HEK293 (cell line): ENCODE measurements around the gene ITGA11.

Experiments
- ATF2 ChIP-seq: fragments of 450-650 bp; formaldehyde crosslinking; IDR thresholded peaks from 2 replicates; pipeline ENCODE4 v1.5.1; 2016; ENCODE audit warnings: missing biosample characterization, missing genetic modification characterization, low read depth
- GFI1B ChIP-seq: fragments of 450-650 bp; formaldehyde crosslinking; IDR thresholded peaks from 2 replicates; pipeline ENCODE4 v1.5.1; 2016; ENCODE audit warnings: missing biosample characterization, missing genetic modification characterization
- KLF9 ChIP-seq: fragments of 450-650 bp; formaldehyde crosslinking; IDR thresholded peaks from 2 replicates; pipeline ENCODE4 v1.5.1; 2016; ENCODE audit warnings: missing biosample characterization, missing genetic modification characterization, low read depth
- OSR2 ChIP-seq: fragments of 450-650 bp; formaldehyde crosslinking; IDR thresholded peaks from 2 replicates; pipeline ENCODE4 v1.5.1; 2016; ENCODE audit warnings: missing biosample characterization, missing genetic modification characterization
- ZBTB10 ChIP-seq: fragments of 450-650 bp; formaldehyde crosslinking; IDR thresholded peaks from 2 replicates; pipeline ENCODE4 v1.5.1; 2016; ENCODE audit warnings: missing biosample characterization, missing genetic modification characterization
- ZBTB7A ChIP-seq: fragments of 450-650 bp; formaldehyde crosslinking; IDR thresholded peaks from 2 replicates; pipeline ENCODE4 v1.5.1; 2016; ENCODE audit warnings: low read depth, missing biosample characterization, missing genetic modification characterization
- ZFP3 ChIP-seq: fragments of 450-650 bp; formaldehyde crosslinking; IDR thresholded peaks from 2 replicates; pipeline ENCODE4 v1.5.1; 2016; ENCODE audit warnings: low read depth, missing biosample characterization, missing genetic modification characterization
- ZIC2 ChIP-seq: fragments of 450-650 bp; formaldehyde crosslinking; IDR thresholded peaks from 2 replicates; pipeline ENCODE4 v1.5.1; 2016; ENCODE audit warnings: missing biosample characterization, missing genetic modification characterization
- ZNF121 ChIP-seq: fragments of 450-650 bp; formaldehyde crosslinking; IDR thresholded peaks from 2 replicates; pipeline ENCODE4 v1.5.1; 2016; ENCODE audit warnings: missing biosample characterization, missing genetic modification characterization
- ZNF155 ChIP-seq: fragments of 450-650 bp; formaldehyde crosslinking; IDR thresholded peaks from 2 replicates; pipeline ENCODE4 v1.5.1; 2016; ENCODE audit warnings: missing biosample characterization, missing genetic modification characterization
- ZNF157 ChIP-seq: fragments of 450-650 bp; formaldehyde crosslinking; IDR thresholded peaks from 2 replicates; pipeline ENCODE4 v1.5.1; 2016; ENCODE audit warnings: missing biosample characterization, missing genetic modification characterization
- ZNF214 ChIP-seq: fragments of 450-650 bp; formaldehyde crosslinking; IDR thresholded peaks from 2 replicates; pipeline ENCODE4 v1.5.1; 2017; ENCODE audit warnings: missing biosample characterization, mild to moderate bottlenecking, missing genetic modification characterization, borderline replicate concordance
- ZNF280C ChIP-seq: fragments of 450-650 bp; formaldehyde crosslinking; IDR thresholded peaks from 2 replicates; pipeline ENCODE4 v1.5.1; 2016; ENCODE audit warnings: missing biosample characterization, missing genetic modification characterization
- ZNF292 ChIP-seq: fragments of 450-650 bp; formaldehyde crosslinking; IDR thresholded peaks from 2 replicates; pipeline ENCODE4 v1.5.1; 2016; ENCODE audit warnings: low read depth, missing biosample characterization, missing genetic modification characterization, borderline replicate concordance
- ZNF324 ChIP-seq: fragments of 450-650 bp; formaldehyde crosslinking; IDR thresholded peaks from 2 replicates; pipeline ENCODE4 v1.5.1; 2016; ENCODE audit warnings: missing biosample characterization, missing genetic modification characterization
- ZNF335 ChIP-seq: fragments of 450-650 bp; formaldehyde crosslinking; conservative IDR thresholded peaks from 2 replicates; pipeline ENCODE4 v1.5.1; 2016; ENCODE audit warnings: missing biosample characterization, missing genetic modification characterization
- ZNF366 ChIP-seq: fragments of 450-650 bp; formaldehyde crosslinking; conservative IDR thresholded peaks from 2 replicates; pipeline ENCODE4 v1.5.1; 2016; ENCODE audit warnings: missing biosample characterization, missing genetic modification characterization
- ZNF426 ChIP-seq: fragments of 450-650 bp; formaldehyde crosslinking; IDR thresholded peaks from 2 replicates; pipeline ENCODE4 v1.5.1; 2017; ENCODE audit warnings: missing biosample characterization, missing genetic modification characterization, mild to moderate bottlenecking, inconsistent platforms, moderate library complexity
- ZNF510 ChIP-seq: fragments of 450-650 bp; formaldehyde crosslinking; IDR thresholded peaks from 2 replicates; pipeline ENCODE4 v1.5.1; 2018; ENCODE audit warnings: mild to moderate bottlenecking, missing genetic modification characterization, missing biosample characterization; ENCODE audit not compliant: insufficient replicate concordance
- ZNF514 ChIP-seq: fragments of 450-650 bp; formaldehyde crosslinking; IDR thresholded peaks from 2 replicates; pipeline ENCODE4 v1.5.1; 2016; ENCODE audit warnings: missing biosample characterization, missing genetic modification characterization
- ZNF571 ChIP-seq: fragments of 450-650 bp; formaldehyde crosslinking; IDR thresholded peaks from 2 replicates; pipeline ENCODE4 v1.5.0; 2017; ENCODE audit warnings: missing biosample characterization, missing genetic modification characterization
- ZNF639 ChIP-seq: fragments of 450-650 bp; formaldehyde crosslinking; IDR thresholded peaks from 2 replicates; pipeline ENCODE4 v1.5.1; 2016; ENCODE audit warnings: missing biosample characterization, missing genetic modification characterization
- ZNF707 ChIP-seq: fragments of 450-650 bp; formaldehyde crosslinking; IDR thresholded peaks from 2 replicates; pipeline ENCODE4 v1.5.1; 2016; ENCODE audit warnings: missing biosample characterization, missing genetic modification characterization
- ZNF837 ChIP-seq: fragments of 450-650 bp; formaldehyde crosslinking; IDR thresholded peaks from 2 replicates; pipeline ENCODE4 v1.5.1; 2016; ENCODE audit warnings: missing biosample characterization, missing genetic modification characterization
- ZSCAN30 ChIP-seq: fragments of 450-650 bp; IDR thresholded peaks from 2 replicates; pipeline ENCODE4 v1.5.1; 2018; ENCODE audit warnings: missing biosample characterization, mild to moderate bottlenecking, missing genetic modification characterization, moderate library complexity
- ZSCAN4 ChIP-seq: fragments of 450-650 bp; formaldehyde crosslinking; IDR thresholded peaks from 2 replicates; pipeline ENCODE4 v1.5.1; 2017; ENCODE audit warnings: missing biosample characterization, missing genetic modification characterization
- ZSCAN5A ChIP-seq: fragments of 450-650 bp; formaldehyde crosslinking; IDR thresholded peaks from 2 replicates; pipeline ENCODE4 v1.5.1; 2016; ENCODE audit warnings: missing biosample characterization, missing genetic modification characterization
- ZXDB ChIP-seq: fragments of 450-650 bp; formaldehyde crosslinking; IDR thresholded peaks from 2 replicates; pipeline ENCODE4 v1.5.1; 2016; ENCODE audit warnings: missing biosample characterization, missing genetic modification characterization

The ITGA11 gene

GRCh38 chr15:68278595-68279405 lies 153.2 kb downstream of the ITGA11 start (continued):
- TF ChIP-seq ATF2 (peak; percentile 86), ZNF837 (tag by site-specific recombination) (no peak), ZNF366 (tag by site-specific recombination) (peak; percentile 83), ZNF214 (tag by site-specific recombination) (no peak), ZBTB10 (peak; percentile 84), ZNF514 (tag by site-specific recombination) (no peak), ZFP3 (tag by site-specific recombination) (peak; percentile 27; the same call in 1 of the 2 replicates), OSR2 (no peak), ZIC2 (no peak; the same call in 1 of the 2 replicates), KLF9 (tag by site-specific recombination) (peak; percentile 71; the same call in 1 of the 2 replicates), ZBTB7A (tag by site-specific recombination) (0 out of 2 replicates have a peak, but pooled peaks have one; percentile 58), ZNF155 (tag by site-specific recombination) (no peak), ZNF571 (tag by site-specific recombination) (no peak), GFI1B (tag by site-specific recombination) (no peak), ZNF292 (no peak), ZSCAN4 (peak; percentile 33), ZXDB (tag by site-specific recombination) (peak; percentile 84; the same call in 1 of the 2 replicates), ZNF639 (tag by site-specific recombination) (peak; percentile 83), ZSCAN5A (tag by site-specific recombination) (0 out of 2 replicates have a peak, but pooled peaks have one; percentile 54), ZNF335 (tag by site-specific recombination) (peak; percentile 59), ZNF707 (tag by site-specific recombination) (no peak), ZNF157 (tag by site-specific recombination) (0 out of 2 replicates have a peak, but pooled peaks have one; percentile 34), ZNF121 (no peak), ZNF510 (no peak), ZSCAN30 (tag by site-specific recombination) (peak; percentile 75), ZNF280C (tag by site-specific recombination) (no peak), ZNF324 (peak; percentile 96; the same call in 1 of the 2 replicates), ZNF426 (tag by site-specific recombination) (no peak)
